ENCODE results near the gene TIE1.

- no peak for TF ChIP-seq KDM1A (IDR thresholded peaks at IDR 0.05)
- TF ChIP-seq U2AF2 (optimal IDR thresholded peaks at IDR 0.05; ENCODE audit: low read depth, low read length): no peak
- TF ChIP-seq JUND (IDR thresholded peaks at IDR 0.05; ENCODE audit: borderline replicate concordance, low read depth, low read length): no peak
- no peak for TF ChIP-seq JUND (tag; IDR thresholded peaks at IDR 0.05; ENCODE audit: borderline replicate concordance, low read depth, low read length)
- no peak for TF ChIP-seq CBX8 (IDR thresholded peaks at IDR 0.05; ENCODE audit: borderline replicate concordance, extremely low read depth, low read depth, low read length, poor library complexity, severe bottlenecking)
- no peak for TF ChIP-seq ZBTB8A (IDR thresholded peaks at IDR 0.05; ENCODE audit: partially characterized antibody)
- no peak for TF ChIP-seq E2F1 (CRISPR knock-in tag; IDR thresholded peaks at IDR 0.05)
- no peak for TF ChIP-seq CTCF (IDR thresholded peaks at IDR 0.05 in 2 of 3, conservative IDR thresholded peaks at IDR 0.05 in 1 of 3; ENCODE audit: insufficient read depth in 2 of 3, low read depth in 1 of 3, low read length in 3 of 3)
- TF ChIP-seq HDAC2 (IDR thresholded peaks at IDR 0.05): no peak
- TF ChIP-seq ATF1 (CRISPR knock-in tag; IDR thresholded peaks at IDR 0.05): no peak
- no peak for TF ChIP-seq ATF1 (tag; IDR thresholded peaks at IDR 0.05)
- no peak for TF ChIP-seq EZH2 (IDR thresholded peaks at IDR 0.05; ENCODE audit: borderline replicate concordance, low read depth, low read length)
- no peak for TF ChIP-seq FOXP1 (CRISPR knock-in tag; IDR thresholded peaks at IDR 0.05)
These were observed 50.9 kb downstream of the TIE1 start for GRCh38 chr1:43351421-43352350.
